ENCODE results near the gene SHROOM3. TPM values are rescaled to one million over a fixed set of nuclear protein-coding genes. Genes with fewer than 3 reads are reported as not detected.

Gene SHROOM3
- total and polyA plus RNA-seq, 2 donors (not counting 1 experiment from before 2014, with no cell fraction given) = 0.91 to 1.5 TPM

GRCh38 chr4:76780781-76781697, 346.0 kb downstream of the SHROOM3 start:
- Histone ChIP-seq H3K4me3 (ENCODE audit: control extremely low read depth in 1 of 5, extremely low read depth in 1 of 5, insufficient read depth in 1 of 5, low read depth in 2 of 5, low read length in 4 of 5) (no peak overlapping the region), H3K27ac (ENCODE audit: low read length in 2 of 2) (no peak overlapping the region), H3K9me3 (ENCODE audit: control extremely low read depth in 1 of 3, control insufficient read depth in 2 of 3, insufficient read depth in 1 of 3, low read length in 2 of 3) (no peaks in the 10 kb centered on the region), H3K9ac (ENCODE audit: low read length) (no peak overlapping the region), H3K79me2 (ENCODE audit: control insufficient read depth, insufficient read depth, low read length) (no peaks in the 10 kb centered on the region), H3K4me1 (ENCODE audit: control insufficient read depth in 2 of 2, insufficient read depth in 2 of 2, low read length in 2 of 2) (no peaks in the 10 kb centered on the region), H3K36me3 (replicated peaks in 1 of 2; ENCODE audit: control extremely low read depth in 1 of 2, control insufficient read depth in 1 of 2, extremely low read depth in 1 of 2, insufficient read depth in 2 of 2, low read length in 1 of 2) (no peaks in the 10 kb centered on the region), H3K27me3 (replicated peaks in 1 of 4; ENCODE audit: control extremely low read depth in 1 of 4, control insufficient read depth in 3 of 4, insufficient read depth in 4 of 4, low read length in 3 of 4) (no peaks in the 10 kb centered on the region), H3K4me2 (replicated peaks; ENCODE audit: low read depth, low read length, poor library complexity, severe bottlenecking) (no peak overlapping the region), H4K20me1 (ENCODE audit: control insufficient read depth, insufficient read depth, low read length, poor library complexity, severe bottlenecking) (no peaks in the 10 kb centered on the region), H2AFZ (ENCODE audit: insufficient read depth, low read depth, low read length, poor library complexity, severe bottlenecking) (no peak overlapping the region)
- TF ChIP-seq, protein P1, sequence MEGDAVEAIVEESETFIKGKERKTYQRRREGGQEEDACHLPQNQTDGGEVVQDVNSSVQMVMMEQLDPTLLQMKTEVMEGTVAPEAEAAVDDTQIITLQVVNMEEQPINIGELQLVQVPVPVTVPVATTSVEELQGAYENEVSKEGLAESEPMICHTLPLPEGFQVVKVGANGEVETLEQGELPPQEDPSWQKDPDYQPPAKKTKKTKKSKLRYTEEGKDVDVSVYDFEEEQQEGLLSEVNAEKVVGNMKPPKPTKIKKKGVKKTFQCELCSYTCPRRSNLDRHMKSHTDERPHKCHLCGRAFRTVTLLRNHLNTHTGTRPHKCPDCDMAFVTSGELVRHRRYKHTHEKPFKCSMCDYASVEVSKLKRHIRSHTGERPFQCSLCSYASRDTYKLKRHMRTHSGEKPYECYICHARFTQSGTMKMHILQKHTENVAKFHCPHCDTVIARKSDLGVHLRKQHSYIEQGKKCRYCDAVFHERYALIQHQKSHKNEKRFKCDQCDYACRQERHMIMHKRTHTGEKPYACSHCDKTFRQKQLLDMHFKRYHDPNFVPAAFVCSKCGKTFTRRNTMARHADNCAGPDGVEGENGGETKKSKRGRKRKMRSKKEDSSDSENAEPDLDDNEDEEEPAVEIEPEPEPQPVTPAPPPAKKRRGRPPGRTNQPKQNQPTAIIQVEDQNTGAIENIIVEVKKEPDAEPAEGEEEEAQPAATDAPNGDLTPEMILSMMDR (IDR thresholded peaks at IDR 0.05) = no peak
- TF ChIP-seq EZH2 (IDR thresholded peaks at IDR 0.05; ENCODE audit: borderline replicate concordance, insufficient read depth, low read depth, low read length, poor library complexity, severe bottlenecking) = no peak
- ChIA-PET CTCF (interaction anchor here (0.8 kb wide), 1 partner anchor 1254 kb away, joined by 3 read pairs; no protein-coding TSS in a partner anchor), POLR2A (no interaction called here)
- no peak overlapping the region for H3K27ac Mint-ChIP-seq
- H3K4me1 Mint-ChIP-seq = no peaks in the 10 kb centered on the region
- H3K27me3 Mint-ChIP-seq = peaks cover 10% of the 10 kb centered on the region
- intact Hi-C loops (cut with micrococcal nuclease) = no loop called here
- DNase-seq = no peak
- no peak overlapping the region for H3K4me3 Mint-ChIP-seq
- no peaks in the 10 kb centered on the region for H3K9me3 Mint-ChIP-seq (ENCODE audit: insufficient read depth)
- ATAC-seq (ENCODE audit: low read depth) = no peak
- 95% methylated on average over 5 of the region's 7 CpGs for WGBS (ENCODE audit: insufficient coverage)
